GM19452 (cell line): ENCODE results near the gene HDAC7.

Experiments used
- ATAC-seq: cut with Tn5 transposase; IDR thresholded peaks from one replicate; pipeline ENCODE4 v1.9.1; 2021; ENCODE audit not compliant: unreplicated experiment

Gene HDAC7

DNA sequence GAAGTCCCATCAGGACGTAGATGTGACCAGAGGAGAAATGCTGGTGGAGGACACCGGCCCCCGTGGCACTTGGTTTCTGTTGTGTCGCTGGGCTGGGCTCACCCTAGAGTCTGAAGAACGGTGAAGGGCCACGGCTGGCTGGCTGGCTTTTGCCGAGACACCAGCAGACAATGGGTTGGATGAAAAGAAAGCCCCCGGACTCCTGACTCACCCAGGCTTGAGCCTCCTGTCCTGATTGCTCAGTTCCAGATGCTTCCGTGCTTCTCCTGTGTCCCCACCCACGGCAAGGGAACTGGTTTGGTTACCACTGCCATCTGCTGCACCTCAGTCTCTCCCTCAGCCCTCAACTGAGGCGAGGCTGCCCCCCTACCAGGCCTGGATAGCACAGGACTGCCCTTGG, 84.1 kb downstream of the HDAC7 start:
- no peak for ATAC-seq

DNA sequence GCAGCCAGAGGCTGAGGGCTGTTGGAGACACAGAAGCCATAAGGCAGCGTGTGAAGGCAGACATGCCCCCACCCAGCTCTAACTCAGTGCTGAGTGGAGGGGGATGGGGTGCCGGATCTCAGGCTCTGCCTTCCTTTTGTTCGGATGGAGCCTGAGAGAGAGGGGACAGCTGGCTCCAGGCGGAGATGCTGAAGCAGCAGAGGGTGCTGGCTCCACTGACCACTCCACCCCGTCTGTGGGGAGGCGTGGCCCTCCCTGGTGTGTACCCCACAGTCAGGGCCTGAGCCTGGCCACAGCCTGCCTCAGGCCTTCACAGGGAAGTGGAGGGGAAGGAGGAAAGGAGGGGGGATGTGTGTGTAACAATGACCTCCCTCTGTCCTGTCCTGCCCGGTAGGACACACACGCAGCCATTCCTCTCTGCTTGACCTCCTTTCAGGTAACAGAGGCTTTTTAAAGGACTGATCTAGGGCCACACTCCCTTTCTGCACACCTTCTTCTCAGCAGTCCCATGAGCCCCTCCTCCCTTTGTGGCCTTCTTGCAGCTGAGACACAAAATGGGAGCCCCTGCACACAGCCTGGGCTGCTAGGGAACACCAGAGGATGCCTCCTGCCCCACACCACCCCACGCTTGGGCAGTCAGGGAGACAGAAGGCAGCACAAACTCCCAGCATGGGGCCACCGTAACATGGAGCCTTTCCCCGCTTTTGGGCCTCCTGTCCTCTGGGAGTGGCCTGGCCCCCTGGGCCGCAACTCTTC, 84.8 kb downstream of the HDAC7 start:
- ATAC-seq, result no peak

DNA sequence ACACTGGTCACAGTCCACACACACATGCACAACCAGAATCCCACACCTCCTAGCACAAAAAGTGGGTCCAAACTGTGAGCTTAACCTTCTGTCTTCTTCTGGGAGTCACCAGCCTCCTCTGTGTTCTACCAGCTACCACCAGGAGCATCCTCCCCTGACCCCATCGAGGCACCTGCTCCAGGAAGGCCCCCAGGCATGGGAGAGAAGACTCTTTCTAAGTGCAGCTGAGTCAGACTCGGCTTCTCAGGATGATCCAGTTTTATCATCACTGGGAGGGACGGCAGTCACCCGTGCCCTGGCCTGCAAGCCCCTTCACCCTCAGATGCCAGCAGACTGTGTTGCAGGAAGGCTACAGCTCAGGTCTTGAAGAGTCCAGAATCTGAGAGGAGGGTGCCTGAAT, 86.6 kb downstream of the HDAC7 start:
- no peak for ATAC-seq
